GM19328 (cell line): ENCODE results near the gene HLCS.

Experiments
- ATAC-seq: cut with Tn5 transposase; IDR thresholded peaks from one replicate; pipeline ENCODE4 v1.9.1; 2021; ENCODE audit warnings: mild to moderate bottlenecking, moderate library complexity; ENCODE audit not compliant: unreplicated experiment

HLCS gene

GRCh38 chr21:36987845-36988244, 21.4 kb upstream of the HLCS start:
- no peak for ATAC-seq

GRCh38 chr21:36985751-36986594, 19.5 kb upstream of the HLCS start:
- no peak for ATAC-seq

GRCh38 chr21:36981977-36982700, 15.7 kb upstream of the HLCS start:
- no peak for ATAC-seq

GRCh38 chr21:36981049-36981391, 14.6 kb upstream of the HLCS start:
- no peak for ATAC-seq

- no peak for ATAC-seq
Observed at GRCh38 chr21:36980280-36981048, 14.0 kb upstream of the HLCS start.

GRCh38 chr21:36976882-36977651, 10.6 kb upstream of the HLCS start:
- ATAC-seq = peak; percentile 55

GRCh38 chr21:36976228-36976861, 9.9 kb upstream of the HLCS start:
- no peak for ATAC-seq

GRCh38 chr21:36974851-36975192, 8.4 kb upstream of the HLCS start:
- no peak for ATAC-seq

GRCh38 chr21:36973986-36974850, 7.7 kb upstream of the HLCS start:
- no peak for ATAC-seq

- ATAC-seq = no peak
Observed at GRCh38 chr21:36968976-36969375, 2.5 kb upstream of the HLCS start.

GRCh38 chr21:36968414-36968813, 1.9 kb upstream of the HLCS start:
- ATAC-seq = no peak

- no peak for ATAC-seq
Observed at GRCh38 chr21:36966821-36967768, 626 bp upstream of the HLCS start.

GRCh38 chr21:36965720-36966065, 776 bp downstream of the HLCS start:
- peak; percentile 9 for ATAC-seq

GRCh38 chr21:36964827-36965719, 1.4 kb downstream of the HLCS start:
- ATAC-seq = no peak

- ATAC-seq = no peak
Observed at GRCh38 chr21:36964398-36964797, 2.1 kb downstream of the HLCS start.

GRCh38 chr21:36962098-36962780, 4.2 kb downstream of the HLCS start:
- no peak for ATAC-seq

GRCh38 chr21:36960676-36961284, 5.7 kb downstream of the HLCS start:
- ATAC-seq = no peak
